PC-3 (cell line): Measurements from ENCODE around the gene DKK3.

Source experiments
- EZH2 ChIP-seq: fragments of 300-600 bp; sonication (generic); IDR thresholded peaks from one replicate; pipeline ENCODE4 v1.6.1; 2017; ENCODE audit warnings: antibody characterized with exemption, mild to moderate bottlenecking, low read length; ENCODE audit not compliant: unreplicated experiment
- TF ChIP-seq, protein P1 (sequence below): fragments of 300-600 bp; sonication (generic); conservative IDR thresholded peaks from 2 replicates; pipeline ENCODE4 v1.5.1; 2017; ENCODE audit warnings: antibody characterized with exemption, low read depth, mild to moderate bottlenecking, low read length

DNA sequence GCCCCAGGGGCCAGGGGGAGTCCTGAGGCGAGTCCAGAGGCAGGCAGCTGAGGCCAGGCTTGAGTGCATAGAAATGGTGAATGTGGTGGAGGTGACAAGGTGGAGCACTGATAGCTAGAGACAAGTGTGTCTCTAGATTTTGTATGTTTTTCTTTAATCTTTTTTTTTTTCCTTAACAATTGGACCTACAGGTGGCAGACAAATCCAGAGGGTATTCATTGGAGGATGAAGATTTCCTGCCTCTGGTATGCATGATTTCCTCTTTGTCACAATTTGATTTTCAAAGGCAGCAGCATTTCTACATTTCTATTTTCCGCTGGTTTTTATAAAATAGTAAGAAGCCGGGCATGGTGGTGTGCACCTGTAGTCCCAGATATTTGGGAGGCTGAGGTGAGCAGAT lies 47.7 kb upstream of the DKK3 start:
- TF ChIP-seq EZH2 = no peak
- TF ChIP-seq, protein P1, sequence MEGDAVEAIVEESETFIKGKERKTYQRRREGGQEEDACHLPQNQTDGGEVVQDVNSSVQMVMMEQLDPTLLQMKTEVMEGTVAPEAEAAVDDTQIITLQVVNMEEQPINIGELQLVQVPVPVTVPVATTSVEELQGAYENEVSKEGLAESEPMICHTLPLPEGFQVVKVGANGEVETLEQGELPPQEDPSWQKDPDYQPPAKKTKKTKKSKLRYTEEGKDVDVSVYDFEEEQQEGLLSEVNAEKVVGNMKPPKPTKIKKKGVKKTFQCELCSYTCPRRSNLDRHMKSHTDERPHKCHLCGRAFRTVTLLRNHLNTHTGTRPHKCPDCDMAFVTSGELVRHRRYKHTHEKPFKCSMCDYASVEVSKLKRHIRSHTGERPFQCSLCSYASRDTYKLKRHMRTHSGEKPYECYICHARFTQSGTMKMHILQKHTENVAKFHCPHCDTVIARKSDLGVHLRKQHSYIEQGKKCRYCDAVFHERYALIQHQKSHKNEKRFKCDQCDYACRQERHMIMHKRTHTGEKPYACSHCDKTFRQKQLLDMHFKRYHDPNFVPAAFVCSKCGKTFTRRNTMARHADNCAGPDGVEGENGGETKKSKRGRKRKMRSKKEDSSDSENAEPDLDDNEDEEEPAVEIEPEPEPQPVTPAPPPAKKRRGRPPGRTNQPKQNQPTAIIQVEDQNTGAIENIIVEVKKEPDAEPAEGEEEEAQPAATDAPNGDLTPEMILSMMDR = peak; percentile 41; the same call in 1 of the 2 replicates
